CD4-positive, alpha-beta T cell treated with Interleukin-17A for 4 hours (primary cell): ENCODE measurements around the gene MMP11.
"Not testable (repeated sequence)": the region's sequence is repeated elsewhere in the genome, so short reads cannot be mapped to it uniquely, and the experiment has no call there.

Experiments
- DNase-seq: peaks from one replicate; pipeline ENCODE4 v3.0.0-alpha.2; 2020; ENCODE audit warnings: mixed read lengths

MMP11 gene

DNA sequence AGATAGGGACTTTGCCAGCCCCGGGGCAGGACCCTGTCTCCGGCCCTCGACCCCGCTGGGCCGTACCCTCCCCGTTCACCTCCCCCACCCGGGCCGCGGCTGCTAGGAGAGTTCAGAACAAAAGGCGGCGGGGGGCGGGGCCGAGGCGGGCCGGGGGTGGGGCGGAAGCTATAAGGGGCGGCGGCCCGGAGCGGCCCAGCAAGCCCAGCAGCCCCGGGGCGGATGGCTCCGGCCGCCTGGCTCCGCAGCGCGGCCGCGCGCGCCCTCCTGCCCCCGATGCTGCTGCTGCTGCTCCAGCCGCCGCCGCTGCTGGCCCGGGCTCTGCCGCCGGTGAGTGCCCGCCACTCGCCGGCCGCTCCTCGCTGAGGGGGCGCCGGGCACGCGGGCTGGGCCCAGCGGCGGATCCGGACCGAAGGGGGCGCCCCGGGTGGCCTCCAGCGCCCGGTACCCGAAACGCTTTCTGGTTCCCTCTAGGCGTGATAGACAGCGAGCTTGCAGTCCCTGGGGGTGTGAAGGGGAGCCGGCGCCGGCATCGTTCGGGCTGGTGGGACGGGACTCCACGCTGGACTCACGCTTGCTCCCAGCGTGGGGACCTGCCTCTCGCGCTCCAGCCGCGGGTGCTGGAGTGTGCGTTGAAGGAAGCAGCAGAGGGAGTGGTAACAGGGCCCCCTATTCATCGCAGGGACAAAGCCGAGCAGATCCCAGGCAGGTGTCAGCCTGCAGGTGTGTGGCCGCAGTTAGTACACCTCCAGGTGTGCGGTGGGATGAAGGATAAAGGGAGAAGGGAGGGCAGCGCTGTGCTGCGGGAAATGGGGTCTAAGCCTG, at the start of gene MMP11:
MMP11 (plus strand) TSS at position 201 of the 825 bp plus-strand sequence; CDS start at position 223, 22 bp downstream.
- peak; percentile 85 for DNase-seq

GRCh38 chr22:23728108-23728507, 44.5 kb upstream of the MMP11 start:
- not testable (repeated sequence) for DNase-seq

GRCh38 chr22:23737696-23738095, 35.0 kb upstream of the MMP11 start:
- DNase-seq, result no peak

GRCh38 chr22:23742505-23743264, 30.0 kb upstream of the MMP11 start:
- no peak for DNase-seq

DNA sequence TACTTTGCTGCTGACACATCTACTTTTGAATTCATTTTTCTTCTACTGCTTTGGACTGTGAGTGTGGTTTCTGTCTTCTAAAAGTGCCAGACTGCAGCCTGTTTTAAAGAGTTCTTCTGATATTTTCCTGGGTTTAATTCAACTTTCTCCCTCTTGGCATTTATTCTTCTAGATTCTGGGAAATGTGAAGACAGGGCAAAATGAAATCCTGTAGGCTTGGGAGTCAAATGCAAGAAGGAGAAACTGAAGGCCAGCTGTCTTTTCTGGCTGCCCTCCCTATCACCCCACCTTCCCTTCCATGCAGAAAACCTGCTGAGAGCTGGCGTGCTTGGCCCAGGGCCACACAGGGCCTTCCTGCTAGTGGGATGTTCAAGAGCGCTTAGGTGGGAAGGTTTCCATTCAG, 29.3 kb upstream of the MMP11 start:
- DNase-seq, result no peak

DNA sequence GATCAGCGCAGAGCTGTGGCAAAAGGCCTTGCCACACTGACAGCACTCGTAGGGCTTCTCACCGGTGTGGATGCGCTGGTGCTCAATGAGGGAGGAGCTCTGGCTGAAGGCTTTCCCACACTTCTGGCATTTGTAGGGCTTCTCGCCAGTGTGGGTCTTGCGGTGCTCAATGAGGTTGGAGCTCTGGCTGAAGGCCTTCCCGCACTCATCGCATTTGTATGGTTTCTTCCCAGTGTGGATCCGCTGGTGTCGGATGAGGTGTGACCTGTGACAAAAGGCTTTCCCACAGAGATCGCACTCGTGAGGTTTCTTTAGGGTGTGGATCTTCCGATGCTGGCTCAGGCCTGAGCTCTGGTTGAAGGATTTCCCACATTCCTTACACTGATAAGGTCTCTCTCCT, 28.6 kb upstream of the MMP11 start:
- DNase-seq, result no peak

- DNase-seq, result no peak
Observed at GRCh38 chr22:23744485-23744884, 28.2 kb upstream of the MMP11 start.

DNA sequence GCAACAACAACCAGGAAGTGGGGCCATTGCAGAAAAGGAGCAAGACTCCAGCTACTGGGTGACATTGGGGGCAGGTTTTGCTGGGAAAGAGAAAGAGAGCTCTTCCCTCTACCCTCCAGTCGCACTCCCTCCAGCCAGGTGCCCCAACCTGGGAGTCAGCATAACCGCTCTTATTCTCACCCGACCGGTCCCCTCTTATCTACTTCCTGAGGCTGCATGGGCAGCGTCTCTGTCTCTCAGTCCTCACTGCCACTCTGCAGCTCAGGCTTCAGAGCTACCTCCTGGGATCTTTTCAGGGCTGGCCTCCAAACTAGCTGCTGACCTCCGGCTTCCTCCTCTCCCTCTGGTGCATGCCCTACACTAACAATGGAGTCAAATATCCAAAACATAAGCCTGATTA, 26.9 kb upstream of the MMP11 start:
- DNase-seq, result no peak

- no peak for DNase-seq
Observed at GRCh38 chr22:23749841-23750301, 22.8 kb upstream of the MMP11 start.

DNA sequence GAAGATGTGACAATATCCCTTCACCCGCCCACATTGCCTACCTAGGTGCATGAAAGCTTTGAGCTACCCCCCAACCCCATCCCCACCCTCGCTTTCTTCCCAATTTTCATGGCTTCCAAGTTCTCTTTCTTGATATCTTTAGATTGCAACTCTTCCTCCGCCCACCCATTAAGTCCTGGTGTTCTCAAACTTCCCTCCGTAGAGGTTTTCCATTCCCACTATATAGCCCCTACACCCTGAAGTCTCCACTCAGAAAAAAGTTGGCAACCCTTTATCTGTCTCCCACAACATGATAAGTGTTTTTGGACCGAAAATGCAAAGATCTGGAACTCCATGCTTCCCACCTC, 22.3 kb upstream of the MMP11 start:
- no peak for DNase-seq

DNA sequence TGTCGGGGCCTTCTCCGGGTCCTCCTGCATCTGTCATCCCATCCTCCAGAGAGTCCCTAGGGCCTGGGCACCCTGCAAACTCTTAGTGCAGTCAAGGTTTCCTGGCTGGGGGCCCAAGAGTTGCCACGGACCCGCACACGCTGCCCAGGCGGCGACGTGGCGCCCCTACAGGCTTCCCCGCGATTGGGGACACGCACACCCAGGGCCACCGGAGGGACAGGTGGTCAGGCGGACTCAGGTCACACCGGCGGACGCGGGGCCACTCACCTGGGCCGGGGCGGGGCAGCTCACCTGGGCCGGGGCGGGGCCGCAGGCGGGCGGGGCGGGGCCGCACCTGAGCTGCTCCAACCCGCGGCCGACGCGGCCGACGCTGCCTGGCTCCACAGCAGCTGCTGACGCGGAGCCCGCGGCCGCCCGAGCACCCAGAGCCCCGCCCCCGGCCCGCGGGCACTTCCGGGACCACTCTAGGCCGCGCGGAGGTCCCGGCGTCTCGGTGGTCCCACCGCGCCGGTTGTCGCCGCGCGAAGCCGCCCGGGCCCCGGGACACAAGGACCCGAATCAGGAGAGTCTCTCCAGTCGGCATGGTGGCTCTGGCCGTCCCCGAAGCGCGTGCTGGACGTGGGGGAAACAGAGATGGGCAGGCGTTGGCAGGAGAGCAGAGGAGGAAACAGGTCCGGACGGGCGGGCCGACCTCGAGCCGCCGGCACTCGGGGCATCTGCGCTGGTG, 21.8 kb upstream of the MMP11 start, which contains the start of gene ZNF70:
ZNF70 (minus strand) TSS at position 399 of the 727 bp plus-strand sequence. CDS start 5,972 bp downstream, outside the sequence.
- DNase-seq, result peak; percentile 94

- no peak for DNase-seq
Observed at GRCh38 chr22:23751441-23751996, 21.1 kb upstream of the MMP11 start.

DNA sequence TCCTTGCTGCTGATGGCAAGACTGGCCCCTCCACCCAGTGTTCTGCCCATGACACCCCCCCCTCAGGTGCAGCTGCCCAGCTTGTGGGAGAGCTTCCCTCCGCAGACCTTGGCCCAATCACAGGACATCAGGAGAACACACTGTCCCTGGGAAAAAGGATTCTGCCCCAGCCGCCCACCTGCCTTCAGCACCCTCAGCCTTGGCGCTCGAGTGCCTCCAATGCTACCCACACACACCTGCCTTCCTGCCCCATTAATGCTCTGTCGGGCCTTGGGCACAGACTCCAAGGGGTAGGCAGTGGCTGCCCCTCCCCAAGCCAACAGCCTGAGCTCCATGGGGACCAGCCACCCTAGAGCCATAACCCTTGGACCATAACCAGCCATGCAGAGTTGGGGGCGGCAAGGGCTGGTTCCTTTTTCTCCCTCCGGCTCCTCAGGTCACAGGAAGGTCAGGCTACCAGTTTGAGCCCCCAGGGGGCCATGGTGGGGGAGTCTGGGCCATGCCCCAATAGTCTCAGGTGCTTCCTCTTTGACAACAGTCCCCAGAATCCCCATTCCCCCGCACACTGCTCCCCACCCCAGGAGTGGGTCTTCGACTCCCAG, 20.5 kb upstream of the MMP11 start:
- no peak for DNase-seq

DNA sequence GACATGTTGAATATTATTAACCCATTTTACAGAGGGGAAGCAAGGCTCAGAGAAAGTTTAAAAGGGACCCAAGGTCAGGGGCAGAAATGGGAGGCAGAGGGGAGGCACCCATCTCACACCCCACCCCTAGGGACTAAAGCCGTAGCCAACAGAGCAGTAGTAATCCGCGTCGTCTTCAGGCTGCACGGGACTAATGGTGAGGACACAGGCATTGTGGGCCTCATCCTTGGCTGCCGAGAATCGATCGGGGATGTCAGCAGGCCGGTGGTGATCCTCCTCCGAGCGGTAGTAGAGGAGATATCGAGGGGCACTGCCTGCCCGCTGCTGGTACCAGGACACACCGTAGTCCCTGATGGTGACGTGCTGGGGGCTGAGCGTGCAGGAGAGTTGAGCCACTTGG, 19.9 kb upstream of the MMP11 start:
- DNase-seq, result no peak

DNA sequence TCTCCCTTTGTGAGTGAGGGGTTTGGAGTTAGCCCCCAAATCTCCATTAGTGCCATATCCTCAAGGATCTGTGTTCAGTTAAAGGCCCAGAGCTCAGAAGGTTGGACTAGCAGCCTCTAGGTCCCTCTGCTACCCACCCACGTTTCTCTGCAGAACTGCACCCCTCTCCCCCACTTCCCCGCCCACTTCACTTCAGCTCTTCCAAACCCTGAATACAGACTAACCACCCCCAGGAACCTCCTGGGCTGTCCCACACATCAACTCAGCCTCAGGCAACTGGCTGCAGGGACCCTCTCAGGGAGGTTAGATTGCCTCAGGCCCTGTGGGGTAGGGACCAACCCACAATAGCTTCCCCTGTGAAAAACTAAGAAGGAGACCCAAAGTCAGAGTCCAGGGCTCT, 19.3 kb upstream of the MMP11 start:
- DNase-seq, result no peak

GRCh38 chr22:23754220-23754919, 18.3 kb upstream of the MMP11 start, which contains the start of gene VPREB3:
Gene VPREB3, minus strand, starts transcription at chr22:23754425. Its CDS starts 62 bp downstream, at chr22:23754363.
- DNase-seq, result no peak

- DNase-seq, result no peak
Observed at GRCh38 chr22:23754980-23755636, 17.5 kb upstream of the MMP11 start.

- DNase-seq, result no peak
Observed at GRCh38 chr22:23755711-23756110, 16.9 kb upstream of the MMP11 start.

- no peak for DNase-seq
Observed at GRCh38 chr22:23756891-23757290, 15.8 kb upstream of the MMP11 start.

GRCh38 chr22:23759566-23759965, 13.1 kb upstream of the MMP11 start:
- DNase-seq, result no peak

DNA sequence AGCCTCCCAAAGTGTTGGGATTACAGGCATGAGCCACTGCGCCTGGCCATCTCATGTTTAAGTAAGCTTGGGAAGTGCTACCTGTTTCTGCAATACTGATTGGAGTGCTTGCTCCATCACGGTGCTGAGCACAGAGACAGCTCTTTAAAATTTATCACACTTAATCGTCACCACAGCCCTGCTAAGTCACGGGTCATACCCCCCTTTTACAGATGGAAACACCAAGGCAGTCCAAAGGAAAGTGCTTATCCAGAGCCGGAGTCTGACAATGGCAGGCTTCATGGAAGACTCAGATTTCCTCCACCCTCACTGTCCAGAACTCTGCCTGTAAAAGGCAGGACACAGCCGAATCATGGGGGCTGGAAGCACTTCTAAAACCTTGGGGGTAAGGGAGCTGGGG, 12.6 kb upstream of the MMP11 start:
- DNase-seq, result no peak
